SK-N-SH (cell line): ENCODE data around the gene GSTO2. TPM values are rescaled to one million over a fixed set of nuclear protein-coding genes. Genes with fewer than 3 reads are reported as not detected.

ENCODE experiments used
- CTCF ChIA-PET: fragments of 300-600, 350-600 bp; formaldehyde crosslinking; extraction: SDS; loops from one replicate; lab custom pipeline; 2021; lab: Yijun Ruan, JAX
- POLR2A ChIA-PET: fragments of 350-600 bp; sonication (Branson Sonifier 250); formaldehyde crosslinking; extraction: SDS; loops from one replicate; lab custom pipeline; 2020; ENCODE audit warnings: antibody characterized with exemption, inconsistent platforms; lab: Yijun Ruan, JAX
- DNase-seq: peaks from one replicate; pipeline ENCODE4 v3.0.0; 2012
- H2AFZ ChIP-seq: fragments of 200-600 bp; sonication (generic); 2 replicates; pipeline ENCODE4 v1.8.1; 2016; ENCODE audit warnings: antibody characterized with exemption, mild to moderate bottlenecking, low read depth
- H3F3A ChIP-seq: fragments of 200-600 bp; sonication (generic); replicated peaks from 2 replicates; pipeline ENCODE3; 2016; ENCODE audit warnings: antibody characterized with exemption, mild to moderate bottlenecking; ENCODE audit not compliant: insufficient read depth
- H3K27ac ChIP-seq, 2 experiments: fragments of 200-500 bp in 1 of 2; fragments of 200-600 bp in 1 of 2; sonication (Bioruptor generic) in 1 of 2; sonication (generic), shearing (Covaris generic) in 1 of 2; 2 replicates each; pipeline versions ENCODE4 v1.5.1 to v1.6.1; 2014 to 2016; ENCODE audit warnings: low read depth in 2 of 2, inconsistent platforms in 1 of 2, low read length in 1 of 2, mild to moderate bottlenecking in 1 of 2, mixed read lengths in 1 of 2
- H3K27me3 ChIP-seq: fragments of 200-600 bp; sonication (generic), shearing (Covaris generic); 2 replicates; pipeline ENCODE4 v1.6.1; 2016; ENCODE audit warnings: mixed run types; ENCODE audit not compliant: insufficient read depth
- H3K36me3 ChIP-seq, 2 experiments: fragments of 200-500 bp in 1 of 2; fragments of 200-600 bp in 1 of 2; sonication (Bioruptor generic) in 1 of 2; sonication (generic) in 1 of 2; replicated peaks in 1 of 2; 2 replicates each; pipeline versions ENCODE3 to v1.5.1; 2014 to 2016; ENCODE audit warnings: low read length in 1 of 2, mild to moderate bottlenecking in 1 of 2; ENCODE audit not compliant: insufficient read depth in 2 of 2, control insufficient read depth in 1 of 2
- H3K4me1 ChIP-seq, 2 experiments: fragments of 200-500 bp in 1 of 2; fragments of 200-600 bp in 1 of 2; sonication (Bioruptor generic) in 1 of 2; sonication (generic), shearing (Covaris generic) in 1 of 2; 2 replicates each; pipeline versions ENCODE4 v1.5.1 to v1.6.1; 2014 to 2016; ENCODE audit warnings: low read depth in 1 of 2, low read length in 1 of 2, mixed run types in 1 of 2; ENCODE audit not compliant: insufficient read depth in 2 of 2, control insufficient read depth in 1 of 2
- H3K4me2 ChIP-seq: fragments of 200-600 bp; sonication (generic), shearing (Covaris generic); 2 replicates; pipeline ENCODE4 v1.6.1; 2017; ENCODE audit warnings: mixed run types
- H3K4me3 ChIP-seq, 2 experiments: fragments of 200-500 bp in 1 of 2; fragments of 200-600 bp in 1 of 2; sonication (Bioruptor generic) in 1 of 2; sonication (generic), shearing (Covaris generic) in 1 of 2; 2 replicates each; pipeline versions ENCODE4 v1.5.1 to v1.8.1; 2014 to 2016; ENCODE audit warnings: low read depth in 2 of 2, inconsistent platforms in 1 of 2, low read length in 1 of 2, mild to moderate bottlenecking in 1 of 2, mixed read lengths in 1 of 2, moderate library complexity in 1 of 2
- H3K79me2 ChIP-seq: fragments of 200-600 bp; sonication (generic); 2 replicates; pipeline ENCODE4 v1.8.1; 2017; ENCODE audit warnings: mild to moderate bottlenecking; ENCODE audit not compliant: insufficient read depth
- H3K9ac ChIP-seq: fragments of 200-600 bp; sonication (generic); 2 replicates; pipeline ENCODE4 v1.6.1; 2017; ENCODE audit warnings: mixed run types
- H3K9me2 ChIP-seq: fragments of 200-600 bp; sonication (generic); 2 replicates; pipeline ENCODE4 v1.6.1; 2017; ENCODE audit warnings: mixed run types
- H3K9me3 ChIP-seq: fragments of 200-600 bp; sonication (generic); 2 replicates; pipeline ENCODE4 v1.6.1; 2017; ENCODE audit warnings: mixed run types, mild to moderate bottlenecking, moderate library complexity
- H4K20me1 ChIP-seq: fragments of 200-600 bp; sonication (generic); 2 replicates; pipeline ENCODE4 v1.6.1; 2017; ENCODE audit warnings: mild to moderate bottlenecking, mixed run types; ENCODE audit not compliant: insufficient read depth
- EP300 ChIP-seq, 2 experiments: IDR thresholded peaks; 2 replicates each; pipeline versions ENCODE4 v1.4.0 to v1.6.1; 2012; ENCODE audit warnings: borderline replicate concordance in 1 of 2, low read depth in 1 of 2, low read length in 1 of 2
- FOSL2 ChIP-seq: IDR thresholded peaks from 2 replicates; pipeline ENCODE4 v1.4.0; 2012; ENCODE audit warnings: low read depth, mild to moderate bottlenecking, moderate library complexity, borderline replicate concordance
- FOXM1 ChIP-seq: IDR thresholded peaks from 2 replicates; pipeline ENCODE4 v1.4.0; 2012; ENCODE audit warnings: low read depth, mild to moderate bottlenecking
- JUND ChIP-seq: IDR thresholded peaks from 2 replicates; pipeline ENCODE4 v1.4.0; 2012
- NFIC ChIP-seq: IDR thresholded peaks from 2 replicates; pipeline ENCODE4 v1.4.0; 2012; ENCODE audit warnings: borderline replicate concordance
- RAD21 ChIP-seq: IDR thresholded peaks from 2 replicates; pipeline ENCODE4 v1.6.1; 2012; ENCODE audit warnings: mild to moderate bottlenecking, low read length
- RCOR1 ChIP-seq: fragments of 150-350 bp; IDR thresholded peaks from 2 replicates; pipeline ENCODE4 v1.6.1; 2017; ENCODE audit warnings: antibody characterized with exemption, low read length
- SMC3 ChIP-seq: IDR thresholded peaks from 2 replicates; pipeline ENCODE4 v1.6.1; 2012; ENCODE audit warnings: low read depth, low read length, improper control_type of control experiment
- TAF1 ChIP-seq: IDR thresholded peaks from 2 replicates; pipeline ENCODE4 v1.6.1; 2012; ENCODE audit warnings: low read depth, mild to moderate bottlenecking, low read length, moderate library complexity, borderline replicate concordance
- TCF12 ChIP-seq: IDR thresholded peaks from 2 replicates; pipeline ENCODE4 v1.4.0; 2012
- TEAD4 ChIP-seq: IDR thresholded peaks from 2 replicates; pipeline ENCODE4 v1.4.0; 2012; ENCODE audit warnings: mild to moderate bottlenecking, borderline replicate concordance; ENCODE audit not compliant: insufficient read depth
- YY1 ChIP-seq: IDR thresholded peaks from 2 replicates; pipeline ENCODE4 v1.4.0; 2012; ENCODE audit warnings: low read depth, mild to moderate bottlenecking
- WGBS: methylation state at CpG from one replicate; pipeline ENCODE4 v1.1.6; 2017; ENCODE audit warnings: low lambda C conversion rate; 5-methylcytosine and 5-hydroxymethylcytosine counted together
- polyA plus RNA-seq, 3 experiments: library from polyadenylated mRNA; depleted of rRNA; stranded (reverse); fragments of >200 nt; gene quantifications; 2 replicates each; pipeline ENCODE4 v1.2.3, GENCODE V29; 2012
- TF ChIP-seq, protein P1 (sequence below): IDR thresholded peaks from 2 replicates; pipeline ENCODE4 v1.4.0; 2012; ENCODE audit warnings: low read depth
- TF ChIP-seq, protein P2 (sequence below): IDR thresholded peaks from 2 replicates; pipeline ENCODE4; 2012
- TF ChIP-seq, protein P3 (sequence below): fragments of 150-350 bp; IDR thresholded peaks from 2 replicates; pipeline ENCODE4 v1.6.1; 2016; ENCODE audit warnings: mild to moderate bottlenecking, low read depth, low read length

The GSTO2 gene
- polyA plus RNA-seq, 1 of the 3 experiments (the other 2 are of a cell fraction), result 0.49 TPM

DNA sequence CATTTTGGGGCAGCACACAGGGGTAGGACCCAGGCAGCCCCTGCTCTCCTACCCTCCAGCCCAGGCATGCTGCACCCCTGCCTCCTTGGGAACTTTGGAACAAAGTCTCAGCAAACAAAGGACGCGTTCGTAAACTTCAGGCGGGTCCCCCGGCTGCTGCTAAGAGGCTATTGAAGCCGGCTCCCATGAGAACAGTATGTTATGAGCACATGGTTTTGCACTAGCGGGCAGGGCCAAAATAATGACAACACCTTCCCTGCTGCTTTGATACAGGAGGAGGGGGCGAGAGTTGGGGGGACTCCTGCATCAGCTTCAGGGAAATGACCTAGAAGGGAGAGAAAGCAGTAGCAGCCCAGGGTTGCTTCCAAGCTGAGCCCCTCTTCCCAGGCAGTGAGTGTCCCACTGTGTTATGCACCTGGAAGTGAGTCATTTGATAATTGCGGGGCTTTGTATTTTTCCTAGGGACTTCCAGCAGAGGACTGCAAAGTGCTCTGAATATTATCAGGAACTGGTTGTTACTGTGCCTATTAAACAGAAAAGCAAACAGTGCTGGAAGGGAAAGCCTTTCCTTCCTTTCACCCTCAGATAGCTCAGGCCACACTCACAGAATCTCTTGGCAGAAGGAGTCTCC lies 62.3 kb downstream of the GSTO2 start:
- CTCF ChIA-PET, result interaction anchor here (0.6 to 2.3 kb wide), 3 partner anchors 10 to 25 kb away, joined by 3 to 8 read pairs (median 6); partner anchors contain the start of gene CFAP58
- Histone ChIP-seq H3K4me1 (peaks cover 52 to 69% of the 10 kb centered on the region in 2 experiments), H3K9ac (peak overlapping the region; percentile 83), H3K4me2 (peak overlapping the region; percentile 69), H3K27me3 (no peaks in the 10 kb centered on the region), H3F3A (peaks cover 55% of the 10 kb centered on the region), H4K20me1 (peaks cover 25% of the 10 kb centered on the region), H3K9me2 (no peaks in the 10 kb centered on the region), H3K36me3 (no peaks in the 10 kb centered on the region), H3K27ac (peak overlapping the region; percentile 64 to 96), H3K9me3 (no peaks in the 10 kb centered on the region), H3K4me3 (no peak overlapping the region), H3K79me2 (peaks cover 87% of the 10 kb centered on the region), H2AFZ (no peak overlapping the region)
- no peak for TF ChIP-seq TEAD4
- peak; percentile 59; the same call in 1 of the 2 replicates for TF ChIP-seq FOSL2
- peak; percentile 53 for TF ChIP-seq TCF12
- TF ChIP-seq JUND, result peak; percentile 61
- POLR2A ChIA-PET, result no interaction called here
- 64% methylated on average over 9 of the region's 9 CpGs for WGBS
- DNase-seq, result no peak

DNA sequence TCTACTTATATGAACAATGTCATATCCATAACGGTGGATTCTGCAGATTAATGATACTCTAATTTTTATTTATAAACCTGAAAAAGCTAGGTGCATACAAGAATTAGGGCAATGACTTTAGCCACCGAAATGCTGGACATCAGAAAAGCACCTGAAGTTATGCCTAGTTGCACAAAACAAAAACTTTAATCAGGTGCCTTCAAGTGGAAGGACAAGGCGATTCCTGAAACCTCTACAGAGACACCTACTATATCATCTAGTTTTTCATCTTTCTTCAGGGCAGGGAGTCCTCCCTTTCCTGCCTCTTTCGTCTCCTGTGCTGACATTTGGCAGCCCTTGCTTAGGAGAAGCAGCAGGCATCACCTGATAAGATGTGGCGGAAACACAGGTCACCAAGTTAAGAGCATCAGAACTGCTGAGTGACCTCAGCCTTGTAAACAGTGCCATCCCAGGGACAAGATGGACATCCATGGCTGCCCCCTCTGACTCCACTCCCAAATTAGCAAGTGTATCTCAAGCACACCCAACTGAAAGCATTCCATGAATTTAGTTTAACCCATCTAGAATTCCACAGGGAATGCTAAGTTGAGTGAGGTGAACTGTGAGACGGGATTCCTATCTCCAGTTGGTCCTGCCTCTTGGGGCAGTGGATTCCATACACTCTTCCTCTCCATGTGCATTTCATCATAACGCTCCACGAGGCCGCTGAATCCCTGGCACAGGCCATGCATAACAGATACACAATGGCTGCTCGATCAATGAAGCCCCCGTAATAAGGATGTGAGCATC lies 63.5 kb downstream of the GSTO2 start:
- ChIA-PET CTCF (interaction anchor here (0.6 to 7.7 kb wide), 4 partner anchors 11 to 27 kb away, joined by 3 to 38 read pairs (median 7); partner anchors contain the start of gene CFAP58), POLR2A (no interaction called here)
- TF ChIP-seq, protein P1, sequence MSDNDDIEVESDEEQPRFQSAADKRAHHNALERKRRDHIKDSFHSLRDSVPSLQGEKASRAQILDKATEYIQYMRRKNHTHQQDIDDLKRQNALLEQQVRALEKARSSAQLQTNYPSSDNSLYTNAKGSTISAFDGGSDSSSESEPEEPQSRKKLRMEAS, result no peak
- TF ChIP-seq NFIC (no peak), TAF1 (no peak), TEAD4 (no peak), FOXM1 (no peak), FOSL2 (no peak), EP300 (IDR thresholded peaks at IDR 0.05; ENCODE audit: borderline replicate concordance in 1 of 2, low read depth in 1 of 2, low read length in 1 of 2) (no peak), RAD21 (no peak), SMC3 (no peak), JUND (no peak), YY1 (no peak), RCOR1 (no peak)
- TF ChIP-seq, protein P2, sequence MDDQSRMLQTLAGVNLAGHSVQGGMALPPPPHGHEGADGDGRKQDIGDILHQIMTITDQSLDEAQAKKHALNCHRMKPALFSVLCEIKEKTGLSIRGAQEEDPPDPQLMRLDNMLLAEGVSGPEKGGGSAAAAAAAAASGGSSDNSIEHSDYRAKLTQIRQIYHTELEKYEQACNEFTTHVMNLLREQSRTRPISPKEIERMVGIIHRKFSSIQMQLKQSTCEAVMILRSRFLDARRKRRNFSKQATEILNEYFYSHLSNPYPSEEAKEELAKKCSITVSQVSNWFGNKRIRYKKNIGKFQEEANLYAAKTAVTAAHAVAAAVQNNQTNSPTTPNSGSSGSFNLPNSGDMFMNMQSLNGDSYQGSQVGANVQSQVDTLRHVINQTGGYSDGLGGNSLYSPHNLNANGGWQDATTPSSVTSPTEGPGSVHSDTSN, result no peak
- TF ChIP-seq, protein P3, sequence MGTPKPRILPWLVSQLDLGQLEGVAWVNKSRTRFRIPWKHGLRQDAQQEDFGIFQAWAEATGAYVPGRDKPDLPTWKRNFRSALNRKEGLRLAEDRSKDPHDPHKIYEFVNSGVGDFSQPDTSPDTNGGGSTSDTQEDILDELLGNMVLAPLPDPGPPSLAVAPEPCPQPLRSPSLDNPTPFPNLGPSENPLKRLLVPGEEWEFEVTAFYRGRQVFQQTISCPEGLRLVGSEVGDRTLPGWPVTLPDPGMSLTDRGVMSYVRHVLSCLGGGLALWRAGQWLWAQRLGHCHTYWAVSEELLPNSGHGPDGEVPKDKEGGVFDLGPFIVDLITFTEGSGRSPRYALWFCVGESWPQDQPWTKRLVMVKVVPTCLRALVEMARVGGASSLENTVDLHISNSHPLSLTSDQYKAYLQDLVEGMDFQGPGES, result no peak
- Histone ChIP-seq H3K27ac (peak overlapping the region; percentile 64 to 96; a peak in 3 of 4 replicates), H3K36me3 (no peaks in the 10 kb centered on the region), H3K4me3 (no peak overlapping the region), H4K20me1 (peaks cover 25% of the 10 kb centered on the region), H3K4me1 (peaks cover 60 to 63% of the 10 kb centered on the region in 2 experiments), H3K79me2 (peaks cover 87% of the 10 kb centered on the region), H3K9me3 (no peaks in the 10 kb centered on the region), H2AFZ (no peak overlapping the region), H3K9ac (peak overlapping the region; percentile 83; the same call in 1 of the 2 replicates), H3K4me2 (peak overlapping the region; percentile 69), H3F3A (peaks cover 54% of the 10 kb centered on the region), H3K27me3 (no peaks in the 10 kb centered on the region), H3K9me2 (no peaks in the 10 kb centered on the region)
- 88% methylated on average over 11 of the region's 11 CpGs for WGBS
- DNase-seq, result no peak
